DMS114 treated with DMSO at 0.1 percent for 48 hours (cell line): Measurements from ENCODE around the gene MIER3.
A peak's percentile ranks its signal among the peaks of the same experiment; 100 is the strongest.
"Not testable (repeated sequence)": the region's sequence is repeated elsewhere in the genome, so short reads cannot be mapped to it uniquely, and the experiment has no call there.

Experiments
- DNase-seq: peaks from one replicate; lab custom pipeline; 2025; ENCODE audit not compliant: unreplicated experiment; lab: John Stamatoyannopoulos, UW

MIER3 gene

DNA sequence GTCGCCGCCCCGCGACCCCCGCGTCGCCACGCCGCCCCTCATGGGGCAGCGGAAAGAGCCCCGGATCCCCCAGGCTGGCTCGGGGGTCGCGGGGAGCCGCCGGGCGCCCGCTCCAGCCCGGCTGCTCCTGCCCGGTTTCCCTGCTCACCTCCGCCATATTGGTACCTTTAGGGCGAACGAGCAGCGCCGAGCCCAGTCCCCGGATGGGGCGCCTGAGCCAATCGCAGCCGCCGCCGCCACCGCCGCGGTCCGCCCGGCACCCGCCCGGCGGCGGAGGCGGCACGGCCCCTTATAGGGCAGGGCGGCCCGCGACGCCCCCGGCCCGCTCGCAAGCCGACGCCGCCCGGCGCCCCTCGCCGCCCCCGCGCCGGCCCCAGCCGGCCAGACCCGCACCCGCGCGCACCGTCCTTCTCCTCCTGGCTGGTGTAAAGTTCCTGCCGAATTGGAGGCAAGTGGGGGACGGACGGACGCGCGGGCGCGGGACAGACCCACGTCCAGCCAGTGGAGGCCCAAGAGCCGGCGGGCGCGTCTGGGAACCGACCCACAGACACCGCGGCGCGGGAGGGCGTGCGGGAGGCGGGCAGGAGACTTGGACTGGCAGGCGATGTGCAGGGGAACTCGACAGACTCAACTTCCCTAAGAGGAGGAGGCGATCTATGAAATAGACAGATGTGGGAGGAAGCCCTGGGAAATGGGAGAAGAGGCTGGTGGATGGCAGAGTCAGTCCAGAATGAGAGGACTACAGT is at the start of gene MIER3:
TSS of gene MIER3 (minus strand) at position 178 of the 746 bp plus-strand sequence. CDS start at position 157, 21 bp downstream.
- peak; percentile 39 for DNase-seq

GRCh38 chr5:56995596-56995995 is 43.7 kb upstream of the MIER3 start:
- no peak for DNase-seq

GRCh38 chr5:56993241-56993640 is 41.3 kb upstream of the MIER3 start:
- DNase-seq: no peak

GRCh38 chr5:56989676-56990075 is 37.8 kb upstream of the MIER3 start:
- no peak for DNase-seq

GRCh38 chr5:56988490-56988889 is 36.6 kb upstream of the MIER3 start:
- no peak for DNase-seq

- DNase-seq: no peak
These were observed 35.2 kb upstream of the MIER3 start for GRCh38 chr5:56987171-56987570.

GRCh38 chr5:56986626-56986947 is 34.7 kb upstream of the MIER3 start:
- DNase-seq: no peak

DNA sequence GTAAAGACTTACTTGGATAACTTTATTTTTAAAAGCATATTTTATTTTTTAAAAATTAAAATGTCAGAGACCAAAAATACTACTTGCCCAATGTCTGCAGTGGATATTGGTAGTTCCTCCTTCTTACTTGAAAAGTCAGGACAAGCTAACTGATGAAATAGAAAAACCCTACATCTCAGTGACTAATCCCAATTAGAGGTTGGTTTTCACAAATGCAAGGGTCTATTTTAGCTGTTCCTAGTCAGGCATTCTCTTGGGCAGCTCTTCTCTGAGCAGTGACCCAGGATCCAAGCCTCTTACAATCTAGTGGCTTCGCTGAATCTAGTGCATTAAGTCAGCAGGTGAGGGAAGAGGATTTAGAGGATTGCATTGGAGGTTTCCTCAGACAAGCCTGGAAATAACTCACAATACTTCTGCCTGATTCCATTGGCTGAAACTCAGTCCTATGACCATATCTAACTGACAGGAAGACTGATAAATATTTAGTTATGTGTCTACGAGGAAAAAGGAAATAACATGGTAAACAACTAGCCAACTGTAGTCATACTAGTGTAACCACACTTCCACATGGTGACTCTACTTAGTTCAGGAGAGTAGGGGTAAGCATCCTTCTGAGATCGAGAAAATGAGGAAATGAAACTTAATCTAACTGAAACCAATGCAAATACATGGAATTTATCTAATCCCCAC is 34.2 kb upstream of the MIER3 start:
- DNase-seq: no peak

DNA sequence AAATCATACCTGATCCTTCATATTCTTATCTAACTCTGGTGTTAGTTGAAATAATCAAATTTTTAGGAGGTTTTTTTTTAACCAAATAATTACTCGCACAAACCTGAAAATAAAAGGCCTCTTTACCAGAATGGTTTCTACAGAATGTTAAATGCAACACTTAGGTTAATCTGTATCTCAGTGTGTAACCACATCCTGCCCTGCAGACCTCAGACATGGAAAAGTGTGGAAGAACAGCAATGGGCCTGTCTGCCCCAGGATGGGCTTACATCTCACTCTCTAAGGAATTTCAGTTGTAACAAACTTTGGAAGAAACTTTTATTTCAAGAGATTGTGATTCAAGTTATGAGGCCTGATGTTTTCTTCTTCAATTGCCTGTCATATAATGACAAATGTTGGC is 32.5 kb upstream of the MIER3 start:
- no peak for DNase-seq

DNA sequence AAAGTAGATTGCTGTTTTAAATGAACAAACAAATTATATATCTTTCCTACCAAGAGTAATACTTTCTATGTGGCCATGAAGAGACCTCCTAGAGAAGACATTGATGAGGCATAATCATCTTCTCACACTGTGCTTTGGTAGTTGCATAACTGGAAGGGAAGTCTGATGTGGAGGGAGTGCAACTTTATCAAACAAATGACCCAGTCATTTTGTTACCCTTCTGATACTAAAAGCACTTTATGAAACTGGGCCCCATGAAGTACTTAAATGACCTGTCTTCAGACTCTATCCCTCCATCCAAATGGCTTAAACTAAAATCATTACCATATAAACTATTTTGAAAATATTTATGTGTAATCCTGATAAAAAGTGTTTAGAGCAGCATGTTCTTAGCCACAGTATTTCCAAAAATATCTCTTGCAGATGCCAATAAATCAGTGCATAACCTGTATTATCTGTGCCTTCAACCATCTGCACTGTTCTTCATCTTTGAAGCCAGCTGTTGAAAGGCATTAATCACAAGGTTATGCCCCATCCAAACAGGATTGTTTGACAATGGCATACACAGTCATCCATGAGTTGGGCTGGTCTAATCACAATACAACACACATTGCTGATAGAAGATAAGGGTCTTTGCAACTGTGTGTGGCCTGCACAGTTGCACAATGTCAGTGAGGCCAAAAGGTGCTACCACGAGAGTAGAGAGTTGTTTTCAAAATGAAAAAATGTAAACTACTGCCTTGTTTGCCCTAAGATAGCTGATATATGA is 31.9 kb upstream of the MIER3 start:
- no peak for DNase-seq

GRCh38 chr5:56981548-56982315 is 29.8 kb upstream of the MIER3 start:
- DNase-seq: no peak

DNA sequence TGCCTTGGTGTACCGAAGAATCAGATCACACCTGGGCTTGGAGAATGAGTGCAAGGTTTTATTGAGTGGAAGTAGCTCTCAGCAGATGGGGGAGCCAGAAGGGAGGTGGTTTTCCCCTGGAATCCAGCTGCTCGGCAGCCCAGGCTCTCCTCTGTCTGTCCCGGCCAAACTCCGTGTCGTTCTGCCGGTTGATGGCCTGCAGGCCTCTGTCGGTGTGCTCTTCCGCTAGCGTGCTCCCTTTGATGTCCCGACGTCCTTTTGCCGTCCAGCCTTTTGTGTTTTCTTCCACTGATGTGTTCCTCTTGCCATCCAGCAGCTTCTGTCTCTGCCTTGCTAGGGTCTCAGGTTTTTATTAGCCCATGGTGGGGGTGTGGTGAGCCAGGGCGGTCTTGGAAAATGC is 28.0 kb upstream of the MIER3 start:
- no peak for DNase-seq

DNA sequence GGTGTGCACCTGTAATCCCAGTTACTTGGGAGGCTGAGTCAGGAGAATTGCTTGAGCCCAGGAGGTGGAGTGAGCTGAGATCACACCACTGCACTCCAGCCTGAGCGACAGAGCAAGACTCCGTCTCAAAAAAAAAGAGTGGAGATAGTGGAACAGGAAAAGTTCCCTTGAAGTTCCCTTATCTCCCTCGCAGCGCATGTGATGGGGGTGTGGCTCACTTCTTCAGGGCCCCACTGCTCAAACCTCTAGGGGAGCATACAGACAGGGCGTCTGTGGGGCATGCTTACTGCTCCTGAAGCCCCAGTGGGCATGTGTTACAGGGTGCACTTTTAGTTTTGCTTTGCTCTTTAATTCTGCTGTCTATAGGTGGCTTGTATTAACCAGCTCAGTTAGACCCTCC is 27.6 kb upstream of the MIER3 start:
- not testable (repeated sequence) for DNase-seq

DNA sequence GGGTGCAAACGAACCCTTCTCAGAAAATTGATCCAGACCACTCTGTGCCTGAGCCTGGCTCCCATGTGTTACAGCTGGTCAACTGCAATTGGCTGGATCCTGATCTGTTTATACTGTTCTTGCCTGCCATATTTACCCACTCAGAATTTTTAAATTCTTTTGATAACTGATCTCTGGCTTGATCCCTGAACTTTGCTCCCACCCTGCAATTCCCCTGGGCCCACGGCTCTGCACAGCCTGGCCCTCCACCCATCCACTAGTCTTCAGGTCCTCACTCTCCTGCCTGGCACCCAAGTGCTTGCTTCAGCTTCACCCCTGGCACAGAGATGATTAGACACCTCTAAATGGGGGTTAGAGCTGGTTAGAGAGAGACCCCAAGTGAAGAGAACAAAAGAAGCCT is 25.9 kb upstream of the MIER3 start:
- no peak for DNase-seq

GRCh38 chr5:56977021-56977420 is 25.1 kb upstream of the MIER3 start:
- no peak for DNase-seq

- DNase-seq: no peak
These were observed 22.3 kb upstream of the MIER3 start for GRCh38 chr5:56974241-56974640.

GRCh38 chr5:56973473-56973872 is 21.6 kb upstream of the MIER3 start:
- DNase-seq: no peak

- no peak for DNase-seq
These were observed 19.4 kb upstream of the MIER3 start for GRCh38 chr5:56971275-56971674.

- no peak for DNase-seq
These were observed 12.2 kb upstream of the MIER3 start for GRCh38 chr5:56964173-56964572.

GRCh38 chr5:56963246-56963645 is 11.3 kb upstream of the MIER3 start:
- DNase-seq: no peak

GRCh38 chr5:56962286-56962685 is 10.4 kb upstream of the MIER3 start:
- DNase-seq: no peak
